DMS53 (cell line): Measurements from ENCODE around the gene STKLD1.

Experiments used
- DNase-seq: peaks from one replicate; lab custom pipeline; 2025; lab: John Stamatoyannopoulos, UW

The STKLD1 gene

DNA sequence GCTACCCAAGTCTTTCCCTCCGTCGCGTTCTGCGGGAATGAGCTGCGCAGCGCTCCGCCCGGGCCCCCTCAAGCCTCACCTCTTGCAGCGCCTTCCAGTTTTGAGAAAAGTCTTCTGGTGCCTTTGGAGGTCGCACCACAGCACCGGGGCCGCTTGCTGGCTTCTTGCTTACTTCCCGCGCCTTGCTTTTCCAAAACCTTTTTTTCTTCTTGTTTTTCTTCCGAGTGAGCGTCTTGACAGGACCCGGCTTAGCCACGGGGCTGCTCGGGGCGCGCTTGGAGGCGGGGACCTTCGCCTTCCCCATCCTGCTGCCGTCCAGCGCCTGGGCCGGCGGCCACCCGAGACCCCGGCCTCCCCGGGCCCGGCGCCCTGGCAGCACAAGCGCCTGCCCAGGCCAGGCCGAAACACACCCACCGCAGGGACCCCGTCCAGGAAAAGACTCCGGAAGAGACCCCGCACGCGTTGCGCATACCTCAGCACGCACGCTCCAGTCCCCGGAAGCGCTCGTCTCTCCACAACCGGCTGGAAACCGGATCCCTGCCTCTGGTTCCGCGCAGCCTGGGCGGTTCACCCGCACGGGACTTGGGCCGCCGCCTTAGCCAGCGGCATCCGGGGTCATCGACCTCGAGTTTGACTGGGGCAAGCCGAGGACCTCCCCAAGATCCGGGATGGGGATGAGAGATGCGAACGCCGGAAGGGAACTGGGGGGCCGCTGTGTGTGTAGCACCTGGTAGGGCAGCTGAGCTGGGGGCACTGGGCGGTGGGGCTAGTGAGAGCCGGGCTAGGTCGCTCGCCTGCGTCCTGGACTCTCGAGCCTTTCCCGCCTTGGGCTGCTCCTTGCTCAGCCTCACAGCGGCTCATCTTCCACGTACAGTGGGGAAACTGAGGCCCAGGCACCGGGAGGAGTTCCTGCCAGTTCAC lies 41.6 kb downstream of the STKLD1 start, which contains the start of gene REXO4:
TSS of gene REXO4 (minus strand) at position 470 of the 921 bp plus-strand sequence. CDS start at position 304, 166 bp downstream.
- peak; percentile 93 for DNase-seq

DNA sequence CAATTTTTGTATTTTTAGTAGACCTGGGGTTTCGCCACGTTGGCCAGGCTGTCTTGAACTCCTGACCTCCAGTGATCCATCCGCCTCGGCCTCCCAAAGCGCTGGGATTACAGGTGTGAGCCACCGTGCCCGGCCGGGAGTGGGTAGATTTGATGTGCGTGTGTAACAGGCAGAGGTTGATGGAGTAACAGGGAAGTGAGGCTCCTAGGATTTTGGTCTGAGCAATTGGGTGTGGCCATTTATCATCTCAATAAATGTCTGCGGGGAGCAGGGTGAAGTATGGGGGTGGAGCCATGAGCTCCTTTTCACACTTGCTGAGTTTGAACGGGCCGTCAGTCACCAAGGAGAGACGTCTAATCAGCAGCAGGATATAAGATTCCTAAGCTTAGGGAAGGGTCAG lies 42.8 kb downstream of the STKLD1 start:
- DNase-seq = no peak

GRCh38 chr9:133420392-133420827 lies 44.2 kb downstream of the STKLD1 start:
- peak; percentile 34 for DNase-seq

DNA sequence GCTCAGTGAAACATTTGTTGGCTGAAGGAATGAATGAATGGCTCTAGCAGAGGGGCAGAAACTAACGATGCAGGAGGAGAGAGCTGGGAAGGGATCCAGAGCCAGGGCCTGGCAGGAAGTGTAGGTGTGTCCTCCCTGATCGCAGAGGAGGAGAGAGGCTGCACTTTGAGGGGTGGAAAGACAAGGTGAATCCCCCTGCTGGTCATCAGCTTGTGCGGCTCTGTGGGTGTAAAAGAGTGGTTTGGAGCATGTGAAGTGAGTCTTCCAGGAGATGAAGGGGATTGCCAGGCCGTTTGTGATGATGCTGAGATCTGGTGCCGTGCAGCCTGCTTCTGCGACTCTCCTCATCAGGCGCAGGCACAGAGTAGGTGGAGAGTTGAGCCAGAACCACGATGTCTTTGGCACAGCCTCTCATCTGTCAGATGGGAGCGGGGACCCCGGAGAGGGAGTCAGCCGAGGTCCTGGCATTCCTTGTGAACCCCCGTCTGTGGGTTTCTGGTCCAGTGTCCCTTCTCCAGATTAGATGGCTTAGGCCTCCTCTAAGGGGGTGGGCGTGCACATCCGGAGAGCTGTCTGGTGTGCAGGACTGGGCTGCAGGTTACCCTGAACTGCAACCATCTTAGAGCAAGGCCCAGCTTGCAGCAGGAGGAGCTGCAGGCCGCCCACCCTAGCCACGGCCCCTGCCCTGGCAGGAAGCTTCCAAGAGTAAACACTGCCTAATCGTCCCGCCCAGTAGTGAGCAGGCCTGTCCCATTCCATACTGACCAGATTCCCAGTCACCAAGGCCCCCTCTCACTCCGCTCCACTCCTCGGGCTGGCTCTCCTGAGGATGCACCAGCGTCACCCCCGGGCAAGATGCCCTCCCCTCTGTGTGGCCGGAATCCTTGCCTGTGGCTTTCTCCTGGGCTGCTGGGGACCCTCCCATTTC lies 45.7 kb downstream of the STKLD1 start, which contains the start of gene ADAMTS13:
TSS of gene ADAMTS13 (plus strand) at position 753 of the 928 bp plus-strand sequence. CDS start at position 830, 77 bp downstream.
- DNase-seq = peak; percentile 32

- DNase-seq = no peak
These were observed 47.0 kb downstream of the STKLD1 start for GRCh38 chr9:133423216-133423615.

DNA sequence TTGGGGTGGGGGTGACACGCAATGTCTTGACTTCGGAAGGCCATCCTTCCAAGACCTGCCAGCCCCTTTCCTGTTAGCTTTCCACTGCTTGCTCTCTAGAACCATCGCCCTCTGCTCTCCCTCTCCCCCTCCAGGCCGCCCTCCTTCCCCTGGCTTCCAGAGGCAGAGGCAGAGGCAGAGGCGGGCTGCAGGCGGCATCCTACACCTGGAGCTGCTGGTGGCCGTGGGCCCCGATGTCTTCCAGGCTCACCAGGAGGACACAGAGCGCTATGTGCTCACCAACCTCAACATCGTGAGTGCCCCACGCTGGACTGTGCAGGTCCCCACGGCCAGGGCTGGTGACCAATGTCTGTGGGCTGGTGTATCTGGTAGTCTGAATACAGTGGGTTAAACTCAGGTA lies 48.0 kb downstream of the STKLD1 start:
- DNase-seq = no peak

GRCh38 chr9:133425049-133425632 lies 49.0 kb downstream of the STKLD1 start:
- DNase-seq = no peak

DNA sequence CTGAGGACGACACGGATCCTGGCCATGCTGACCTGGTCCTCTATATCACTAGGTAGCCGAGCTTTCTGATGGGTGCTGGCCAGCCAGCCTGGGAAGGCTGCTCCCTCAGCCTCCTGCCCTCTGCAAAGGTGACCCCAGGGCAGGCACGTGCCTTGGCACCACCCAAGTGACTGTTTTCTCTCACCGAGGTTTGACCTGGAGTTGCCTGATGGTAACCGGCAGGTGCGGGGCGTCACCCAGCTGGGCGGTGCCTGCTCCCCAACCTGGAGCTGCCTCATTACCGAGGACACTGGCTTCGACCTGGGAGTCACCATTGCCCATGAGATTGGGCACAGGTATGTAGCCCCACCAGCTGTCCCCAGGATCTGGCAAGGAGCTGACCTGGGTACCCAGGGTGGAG lies 49.8 kb downstream of the STKLD1 start:
- no peak for DNase-seq

DNA sequence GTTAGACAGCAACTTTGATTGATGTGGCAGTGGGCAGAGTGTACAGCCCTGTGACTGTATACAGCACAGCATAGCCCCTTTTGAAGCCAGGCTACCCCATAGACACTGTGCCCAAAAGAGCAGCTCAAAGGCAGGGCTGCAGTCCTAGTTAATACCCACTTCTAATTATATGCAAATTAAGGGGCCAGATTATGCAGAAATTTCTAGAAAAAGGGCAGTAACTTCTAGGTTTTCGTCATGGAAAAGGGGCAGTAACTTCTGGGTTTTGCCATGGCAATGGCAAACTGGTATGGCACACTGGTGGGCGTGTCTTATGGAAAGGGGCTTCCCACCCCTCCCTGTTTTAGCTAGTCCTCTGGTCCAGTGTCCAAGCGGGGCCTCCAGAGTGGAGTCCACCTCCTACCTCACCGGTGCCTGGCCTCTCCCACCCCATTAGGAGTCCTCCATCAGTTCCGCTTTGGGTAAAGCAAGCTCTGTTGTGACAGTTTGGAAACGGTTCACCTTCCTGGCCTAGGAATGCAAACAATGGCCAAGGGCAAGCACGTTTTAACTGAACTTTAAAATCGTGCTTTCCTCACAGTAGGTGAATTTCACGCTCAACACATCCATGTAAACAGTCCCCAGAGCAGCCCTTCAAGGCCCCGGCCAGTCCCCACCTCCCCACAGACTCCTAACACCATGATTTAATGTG lies 51.6 kb downstream of the STKLD1 start:
- peak; percentile 51 for DNase-seq

- peak; percentile 92 for DNase-seq
These were observed 52.5 kb downstream of the STKLD1 start for GRCh38 chr9:133428617-133429101.

DNA sequence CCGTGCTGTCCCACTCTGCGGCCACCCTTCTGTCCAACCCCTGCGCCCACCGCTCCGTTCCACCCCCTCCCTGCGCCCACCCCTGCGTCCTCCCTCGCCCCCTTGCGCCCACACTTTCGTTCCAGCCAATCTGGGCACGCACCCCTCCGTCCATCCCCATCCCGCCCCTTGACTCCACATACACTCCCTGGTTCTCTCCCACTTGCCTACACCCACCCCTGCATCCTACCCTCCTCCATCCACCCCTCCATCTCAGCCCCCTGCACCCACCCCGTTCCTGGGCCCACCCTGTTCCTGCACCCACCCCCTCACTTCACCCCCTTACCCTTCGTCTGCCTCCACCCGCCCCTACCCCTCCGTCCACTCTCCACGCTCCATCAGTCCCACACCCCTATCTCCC lies 53.0 kb downstream of the STKLD1 start:
- DNase-seq = peak; percentile 47

DNA sequence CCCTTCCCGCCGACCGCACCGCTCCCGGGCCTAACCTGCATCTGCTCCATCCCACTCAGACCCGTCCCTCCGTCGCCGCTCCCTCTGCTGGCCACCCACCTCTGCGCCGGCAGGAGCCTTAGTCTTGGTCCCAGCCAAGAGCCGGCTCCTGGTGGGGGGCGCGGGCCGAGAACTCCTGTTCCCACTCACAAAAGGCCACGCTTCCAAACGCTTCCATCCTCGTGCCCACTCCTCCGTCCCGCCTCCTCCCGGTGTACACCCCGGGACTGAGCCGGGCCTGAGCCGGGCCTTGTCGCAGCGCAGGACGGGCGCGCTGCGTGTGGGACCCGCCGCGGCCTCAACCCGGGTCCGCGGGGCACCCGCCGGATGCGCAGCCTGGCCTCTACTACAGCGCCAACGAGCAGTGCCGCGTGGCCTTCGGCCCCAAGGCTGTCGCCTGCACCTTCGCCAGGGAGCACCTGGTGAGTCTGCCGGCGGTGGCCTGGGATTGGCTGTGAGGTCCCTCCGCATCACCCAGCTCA lies 53.5 kb downstream of the STKLD1 start:
- peak; percentile 78 for DNase-seq

GRCh38 chr9:133430244-133430643 lies 54.1 kb downstream of the STKLD1 start:
- DNase-seq = no peak

DNA sequence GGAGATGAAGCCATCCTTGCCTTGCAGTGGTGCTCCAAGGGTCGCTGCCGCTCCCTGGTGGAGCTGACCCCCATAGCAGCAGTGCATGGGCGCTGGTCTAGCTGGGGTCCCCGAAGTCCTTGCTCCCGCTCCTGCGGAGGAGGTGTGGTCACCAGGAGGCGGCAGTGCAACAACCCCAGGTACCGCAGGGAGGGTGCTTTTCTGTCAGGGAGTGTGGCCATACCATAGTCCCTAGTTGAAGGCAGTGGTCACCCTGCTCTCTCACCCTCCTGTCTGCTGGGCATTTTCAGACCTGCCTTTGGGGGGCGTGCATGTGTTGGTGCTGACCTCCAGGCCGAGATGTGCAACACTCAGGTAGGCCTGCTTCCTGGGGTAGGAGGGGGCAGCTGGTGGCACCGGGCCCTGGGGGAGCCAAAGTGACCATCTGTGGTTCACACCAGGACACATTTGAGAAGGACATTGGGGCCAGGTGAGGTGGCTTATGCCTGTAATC lies 57.2 kb downstream of the STKLD1 start:
- DNase-seq = no peak

GRCh38 chr9:133436681-133437080 lies 60.5 kb downstream of the STKLD1 start:
- no peak for DNase-seq

GRCh38 chr9:133437753-133438531 lies 61.8 kb downstream of the STKLD1 start:
- DNase-seq = peak; percentile 67

- DNase-seq = no peak
These were observed 63.2 kb downstream of the STKLD1 start for GRCh38 chr9:133439337-133439736.

DNA sequence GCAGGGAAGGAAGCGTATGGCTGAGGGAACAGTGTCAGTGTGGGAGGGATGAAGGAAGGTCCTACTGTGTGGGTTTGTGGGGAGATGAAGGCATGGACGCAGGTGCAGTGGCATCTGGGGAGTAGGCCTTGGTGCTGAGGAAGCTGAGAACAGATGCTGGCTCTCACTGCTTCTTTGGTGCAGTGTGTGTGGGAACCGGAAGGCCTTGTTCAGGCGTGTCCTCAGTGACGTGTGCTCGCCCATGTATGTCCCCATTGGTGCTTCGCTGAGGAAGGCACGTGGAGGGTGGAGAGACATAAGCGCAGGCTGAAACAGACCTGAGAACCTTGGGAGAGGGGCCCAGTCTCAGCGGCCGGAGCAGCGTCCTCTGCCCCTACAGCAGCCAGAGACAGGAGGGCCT lies 64.7 kb downstream of the STKLD1 start:
- no peak for DNase-seq

- DNase-seq = no peak
These were observed 65.4 kb downstream of the STKLD1 start for GRCh38 chr9:133441571-133441970.

GRCh38 chr9:133443248-133443647 lies 67.1 kb downstream of the STKLD1 start:
- DNase-seq = no peak
